ENCODE data around the gene CIC.

The CIC gene

GRCh38 chr19:42284591-42285341, 15.7 kb downstream of the CIC start:
- no peak overlapping the region; the same call in 1 of the 2 replicates for H3K9ac ChIP-seq

GRCh38 chr19:42285541-42285941, 16.5 kb downstream of the CIC start:
- H4K20me1 ChIP-seq (ENCODE audit: insufficient read depth), result no peaks in the 10 kb centered on the region
- H2AFZ ChIP-seq (ENCODE audit: low read depth), result no peak overlapping the region
- peak overlapping the region; percentile 91; the same call in 1 of the 2 replicates for H3K4me2 ChIP-seq
- H3K79me2 ChIP-seq (ENCODE audit: insufficient read depth, low read depth), result no peaks in the 10 kb centered on the region
- H3K27ac ChIP-seq, result no peak overlapping the region
- H3K4me3 ChIP-seq (IDR thresholded peaks at IDR 0.05; ENCODE audit: insufficient read depth, low read depth, low read length), result no peak overlapping the region
- H3K9ac ChIP-seq, result no peak overlapping the region
- no peaks in the 10 kb centered on the region for H3K27me3 ChIP-seq (ENCODE audit: insufficient read depth, low read depth)
- no peak for TF ChIP-seq CTCF (conservative IDR thresholded peaks at IDR 0.05; ENCODE audit: low read depth, low read length)
- peaks cover 39% of the 10 kb centered on the region for H3K4me1 ChIP-seq (ENCODE audit: low read depth, poor library complexity, severe bottlenecking)
- H3K36me3 ChIP-seq (ENCODE audit: insufficient read depth), result no peaks in the 10 kb centered on the region; the same call in 1 of the 2 replicates

More at GRCh38 chr19:42284591-42285341, 15.7 kb downstream of the CIC start:
- H3K4me3 ChIP-seq (IDR thresholded peaks at IDR 0.05; ENCODE audit: insufficient read depth, low read depth, low read length), result no peak overlapping the region
- H3K4me1 ChIP-seq (ENCODE audit: low read depth, poor library complexity, severe bottlenecking), result peaks cover 45% of the 10 kb centered on the region
- H3K27ac ChIP-seq, result no peak overlapping the region
- no peaks in the 10 kb centered on the region for H3K27me3 ChIP-seq (ENCODE audit: insufficient read depth, low read depth)
- no peaks in the 10 kb centered on the region; the same call in 1 of the 2 replicates for H3K36me3 ChIP-seq (ENCODE audit: insufficient read depth)
- H3K79me2 ChIP-seq (ENCODE audit: insufficient read depth, low read depth), result no peaks in the 10 kb centered on the region
- no peak for TF ChIP-seq CTCF (conservative IDR thresholded peaks at IDR 0.05; ENCODE audit: low read depth, low read length)
- no peaks in the 10 kb centered on the region for H4K20me1 ChIP-seq (ENCODE audit: insufficient read depth)
- H3K4me2 ChIP-seq, result peak overlapping the region; percentile 91
- no peak overlapping the region for H2AFZ ChIP-seq (ENCODE audit: low read depth)

GRCh38 chr19:42285988-42286348, 16.9 kb downstream of the CIC start:
- Histone ChIP-seq H3K4me1 (ENCODE audit: low read depth, poor library complexity, severe bottlenecking) (peaks cover 39% of the 10 kb centered on the region), H3K9ac (no peak overlapping the region), H4K20me1 (ENCODE audit: insufficient read depth) (no peaks in the 10 kb centered on the region), H3K36me3 (ENCODE audit: insufficient read depth) (no peaks in the 10 kb centered on the region; the same call in 1 of the 2 replicates), H2AFZ (ENCODE audit: low read depth) (no peak overlapping the region), H3K4me2 (no peak overlapping the region; the same call in 1 of the 2 replicates), H3K79me2 (ENCODE audit: insufficient read depth, low read depth) (no peaks in the 10 kb centered on the region), H3K27ac (no peak overlapping the region), H3K4me3 (IDR thresholded peaks at IDR 0.05; ENCODE audit: insufficient read depth, low read depth, low read length) (no peak overlapping the region), H3K27me3 (ENCODE audit: insufficient read depth, low read depth) (no peaks in the 10 kb centered on the region)
- TF ChIP-seq CTCF (conservative IDR thresholded peaks at IDR 0.05; ENCODE audit: low read depth, low read length), result no peak

GRCh38 chr19:42286349-42287016, 17.4 kb downstream of the CIC start:
- H3K27ac ChIP-seq, result no peak overlapping the region
- H3K79me2 ChIP-seq (ENCODE audit: insufficient read depth, low read depth), result no peaks in the 10 kb centered on the region
- H3K4me1 ChIP-seq (ENCODE audit: low read depth, poor library complexity, severe bottlenecking), result peaks cover 35% of the 10 kb centered on the region
- H3K27me3 ChIP-seq (ENCODE audit: insufficient read depth, low read depth), result no peaks in the 10 kb centered on the region
- H3K4me2 ChIP-seq, result no peak overlapping the region
- TF ChIP-seq CTCF (conservative IDR thresholded peaks at IDR 0.05; ENCODE audit: low read depth, low read length), result no peak
- no peaks in the 10 kb centered on the region; the same call in 1 of the 2 replicates for H3K36me3 ChIP-seq (ENCODE audit: insufficient read depth)
- no peak overlapping the region for H3K9ac ChIP-seq
- no peaks in the 10 kb centered on the region for H4K20me1 ChIP-seq (ENCODE audit: insufficient read depth)
- no peak overlapping the region for H2AFZ ChIP-seq (ENCODE audit: low read depth)
- no peak overlapping the region for H3K4me3 ChIP-seq (IDR thresholded peaks at IDR 0.05; ENCODE audit: insufficient read depth, low read depth, low read length)
